GM21515 (cell line): ENCODE results near the gene CPO.

Experiments
- ATAC-seq: cut with Tn5 transposase; IDR thresholded peaks from one replicate; pipeline ENCODE4 v1.9.1; 2021; ENCODE audit not compliant: unreplicated experiment

CPO gene

GRCh38 chr2:206970589-206971360 lies 31.5 kb downstream of the CPO start:
- ATAC-seq, result no peak

- no peak for ATAC-seq
Observed at GRCh38 chr2:206971805-206972204, 32.5 kb downstream of the CPO start.

- no peak for ATAC-seq
Observed at GRCh38 chr2:206974551-206974950, 35.2 kb downstream of the CPO start.

GRCh38 chr2:206978746-206979145 lies 39.4 kb downstream of the CPO start:
- ATAC-seq, result no peak

GRCh38 chr2:206979365-206979764 lies 40.0 kb downstream of the CPO start:
- ATAC-seq, result no peak

- no peak for ATAC-seq
Observed at GRCh38 chr2:206979922-206980321, 40.6 kb downstream of the CPO start.

- no peak for ATAC-seq
Observed at GRCh38 chr2:206980413-206980812, 41.1 kb downstream of the CPO start.

- ATAC-seq, result no peak
Observed at GRCh38 chr2:206981086-206981674, 41.9 kb downstream of the CPO start.

GRCh38 chr2:206981739-206982340 lies 42.5 kb downstream of the CPO start:
- ATAC-seq, result no peak

GRCh38 chr2:206982360-206982955 lies 43.1 kb downstream of the CPO start:
- no peak for ATAC-seq

GRCh38 chr2:206983161-206983859 lies 44.0 kb downstream of the CPO start:
- no peak for ATAC-seq

- no peak for ATAC-seq
Observed at GRCh38 chr2:206984206-206984605, 44.9 kb downstream of the CPO start.

- no peak for ATAC-seq
Observed at GRCh38 chr2:206986943-206987342, 47.6 kb downstream of the CPO start.

GRCh38 chr2:206987810-206988209 lies 48.5 kb downstream of the CPO start:
- ATAC-seq, result no peak

GRCh38 chr2:206988884-206989283 lies 49.6 kb downstream of the CPO start:
- no peak for ATAC-seq

- no peak for ATAC-seq
Observed at GRCh38 chr2:206989311-206989710, 50.0 kb downstream of the CPO start.

GRCh38 chr2:206990360-206990759 lies 51.0 kb downstream of the CPO start:
- ATAC-seq, result no peak

- ATAC-seq, result no peak
Observed at GRCh38 chr2:206991070-206991469, 51.8 kb downstream of the CPO start.

GRCh38 chr2:206993396-206993911 lies 54.1 kb downstream of the CPO start:
- no peak for ATAC-seq

GRCh38 chr2:206993964-206994363 lies 54.6 kb downstream of the CPO start:
- no peak for ATAC-seq

GRCh38 chr2:206996556-206997065 lies 57.3 kb downstream of the CPO start:
- no peak for ATAC-seq
